CD4-positive, alpha-beta T cell (primary cell): ENCODE measurements around the gene PTPRM. TPM values are rescaled to one million over a fixed set of nuclear protein-coding genes. Genes with fewer than 3 reads are reported as not detected.

ENCODE experiments used
- ATAC-seq: fragments of 200-7000 bp; cut with Tn5 transposase; one replicate; pipeline ENCODE4 v1.10.0; 2022; ENCODE audit warnings: mild to moderate bottlenecking; ENCODE audit not compliant: poor library complexity
- CTCF ChIA-PET: fragments of 350-600 bp; sonication (Branson Sonifier 250); formaldehyde crosslinking; loops from one replicate; lab custom pipeline; 2021; ENCODE audit warnings: antibody characterized with exemption, inconsistent platforms; lab: Charles Lee
- POLR2A ChIA-PET: fragments of 350-600 bp; sonication (Branson Sonifier 250); formaldehyde crosslinking; loops from one replicate; lab custom pipeline; 2021; ENCODE audit warnings: antibody characterized with exemption, inconsistent platforms; lab: Charles Lee
- DNase-seq, 14 experiments: peaks; one replicate each; pipeline ENCODE4 v3.0.0-alpha.2; 2013 to 2020; ENCODE audit warnings: mixed read lengths in 2 of 14
- H3K27ac ChIP-seq, 2 donors: one replicate each; pipeline versions ENCODE4 v1.5.1 to v1.7.0; 2013; ENCODE audit warnings: low read length in 2 of 2, low read depth in 1 of 2, mild to moderate bottlenecking in 1 of 2
- H3K27me3 ChIP-seq, 2 experiments: 1 replicate in 1 of 2; 2 replicates in 1 of 2; pipeline versions ENCODE4 v1.6.1 to v1.7.0; 2013; ENCODE audit warnings: low read length in 2 of 2, control low read depth in 1 of 2, mild to moderate bottlenecking in 1 of 2, moderate library complexity in 1 of 2; ENCODE audit not compliant: insufficient read depth in 2 of 2, control insufficient read depth in 1 of 2
- H3K36me3 ChIP-seq: one replicate; pipeline ENCODE4 v1.6.1; 2013; ENCODE audit warnings: low read length, control low read depth; ENCODE audit not compliant: insufficient read depth
- H3K4me1 ChIP-seq: one replicate; pipeline ENCODE4 v1.6.1; 2013; ENCODE audit warnings: low read length, control low read depth; ENCODE audit not compliant: insufficient read depth
- H3K4me3 ChIP-seq: one replicate; pipeline ENCODE4 v1.5.1; 2013; ENCODE audit warnings: mild to moderate bottlenecking, low read length, moderate library complexity
- H3K9me3 ChIP-seq, 2 experiments: 1 replicate in 1 of 2; 2 replicates in 1 of 2; pipeline versions ENCODE4 v1.6.1 to v1.7.0; 2013; ENCODE audit warnings: low read length in 2 of 2, mild to moderate bottlenecking in 2 of 2, control low read depth in 1 of 2, moderate library complexity in 1 of 2; ENCODE audit not compliant: control insufficient read depth in 1 of 2, insufficient read depth in 1 of 2
- H3K27ac Mint-ChIP-seq: one replicate; pipeline ENCODE4 v1.8.0; 2020; ENCODE audit warnings: mixed read lengths
- H3K27me3 Mint-ChIP-seq: one replicate; pipeline ENCODE4 v1.8.0; 2021; ENCODE audit warnings: mixed read lengths
- H3K36me3 Mint-ChIP-seq: one replicate; pipeline ENCODE4 v1.8.0; 2021; ENCODE audit warnings: low read depth, mixed read lengths
- H3K4me1 Mint-ChIP-seq: one replicate; pipeline ENCODE4 v1.8.0; 2021; ENCODE audit warnings: low read depth, mixed read lengths
- H3K4me3 Mint-ChIP-seq: one replicate; pipeline ENCODE4 v1.8.0; 2020; ENCODE audit warnings: mild to moderate bottlenecking, mixed read lengths
- H3K9me3 Mint-ChIP-seq: one replicate; pipeline ENCODE4 v1.8.0; 2020; ENCODE audit warnings: mixed read lengths
- intact Hi-C, 2 experiments: fragments of 100-400 bp; cut with DNase I in 1 of 2; cut with micrococcal nuclease in 1 of 2; formaldehyde crosslinking; loops; one replicate each; pipeline versions ENCODE4 v1.15.1 to v1.9.0; 2023 to 2025; cut with DNase I, micrococcal nuclease
- total RNA-seq, 174 experiments: library from RNA in 2 of 174; stranded (reverse) in 2 of 174; gene quantifications; one replicate each; pipeline ENCODE4 v1.2.3 and lab custom pipeline; 2021 to 2026
- TF ChIP-seq, protein P1 (sequence below): fragments of 200-600 bp; IDR thresholded peaks from one replicate; pipeline ENCODE4 v1.8.0; 2022; ENCODE audit warnings: antibody characterized with exemption, mild to moderate bottlenecking

PTPRM gene
- total RNA-seq, 2 experiments from 2014 or later = 21.7 to 21.9 TPM

DNA sequence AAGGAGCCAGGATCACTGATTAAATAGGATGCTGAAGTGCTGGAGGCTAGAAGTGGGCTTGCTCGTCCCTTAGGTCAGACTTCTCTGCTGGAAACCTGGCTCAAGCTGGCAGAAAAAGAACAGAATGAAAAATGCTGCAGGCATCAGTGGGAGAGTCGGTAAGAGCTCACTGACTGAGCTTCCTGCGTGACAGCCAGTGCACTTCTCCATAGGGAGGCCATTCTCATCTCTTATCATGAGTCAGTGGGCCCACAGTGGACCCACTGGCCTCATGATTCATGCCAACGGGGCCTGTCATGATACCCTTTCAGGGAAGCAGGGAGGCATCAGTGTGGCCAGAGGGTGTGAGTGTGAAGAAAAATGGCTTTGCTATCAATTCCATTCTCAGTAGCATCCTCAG is 498.2 kb downstream of the PTPRM start:
- Histone ChIP-seq H3K36me3 (no peaks in the 10 kb centered on the region), H3K4me1 (no peaks in the 10 kb centered on the region), H3K4me3 (no peak overlapping the region), H3K9me3 (no peaks in the 10 kb centered on the region), H3K27ac (no peak overlapping the region), H3K27me3 (no peaks in the 10 kb centered on the region)
- ChIA-PET CTCF (no interaction called here), POLR2A (no interaction called here)
- H3K4me1 Mint-ChIP-seq = no peaks in the 10 kb centered on the region
- no peak for DNase-seq
- no peak overlapping the region for H3K4me3 Mint-ChIP-seq
- ATAC-seq = no peak
- TF ChIP-seq, protein P1, sequence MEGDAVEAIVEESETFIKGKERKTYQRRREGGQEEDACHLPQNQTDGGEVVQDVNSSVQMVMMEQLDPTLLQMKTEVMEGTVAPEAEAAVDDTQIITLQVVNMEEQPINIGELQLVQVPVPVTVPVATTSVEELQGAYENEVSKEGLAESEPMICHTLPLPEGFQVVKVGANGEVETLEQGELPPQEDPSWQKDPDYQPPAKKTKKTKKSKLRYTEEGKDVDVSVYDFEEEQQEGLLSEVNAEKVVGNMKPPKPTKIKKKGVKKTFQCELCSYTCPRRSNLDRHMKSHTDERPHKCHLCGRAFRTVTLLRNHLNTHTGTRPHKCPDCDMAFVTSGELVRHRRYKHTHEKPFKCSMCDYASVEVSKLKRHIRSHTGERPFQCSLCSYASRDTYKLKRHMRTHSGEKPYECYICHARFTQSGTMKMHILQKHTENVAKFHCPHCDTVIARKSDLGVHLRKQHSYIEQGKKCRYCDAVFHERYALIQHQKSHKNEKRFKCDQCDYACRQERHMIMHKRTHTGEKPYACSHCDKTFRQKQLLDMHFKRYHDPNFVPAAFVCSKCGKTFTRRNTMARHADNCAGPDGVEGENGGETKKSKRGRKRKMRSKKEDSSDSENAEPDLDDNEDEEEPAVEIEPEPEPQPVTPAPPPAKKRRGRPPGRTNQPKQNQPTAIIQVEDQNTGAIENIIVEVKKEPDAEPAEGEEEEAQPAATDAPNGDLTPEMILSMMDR = no peak
- H3K9me3 Mint-ChIP-seq = no peaks in the 10 kb centered on the region
- no peaks in the 10 kb centered on the region for H3K27me3 Mint-ChIP-seq
- intact Hi-C loops = no loop called here
- H3K27ac Mint-ChIP-seq = no peak overlapping the region
- H3K36me3 Mint-ChIP-seq = peaks cover 11% of the 10 kb centered on the region

DNA sequence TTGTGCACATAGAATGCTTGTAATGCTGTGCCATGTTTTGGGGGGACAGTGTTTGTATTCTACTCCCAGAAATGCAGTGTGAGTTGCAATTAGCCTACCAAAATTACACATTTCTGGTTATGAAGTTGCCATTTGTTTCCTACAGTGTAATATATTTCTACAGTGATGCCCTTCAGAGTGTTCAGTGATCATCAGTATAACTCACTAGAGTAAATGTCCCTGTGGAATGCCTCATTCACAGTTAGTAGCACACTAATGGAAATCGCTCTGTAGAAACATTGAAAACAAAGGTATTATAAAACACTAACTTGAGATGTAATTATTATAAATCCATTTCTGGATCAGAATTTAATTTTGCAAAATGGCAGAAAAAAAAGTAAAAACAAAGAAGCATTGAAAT is 498.7 kb downstream of the PTPRM start:
- Mint-ChIP-seq H3K27ac (no peak overlapping the region), H3K27me3 (no peaks in the 10 kb centered on the region), H3K9me3 (no peaks in the 10 kb centered on the region), H3K4me3 (no peak overlapping the region), H3K4me1 (no peaks in the 10 kb centered on the region), H3K36me3 (peaks cover 11% of the 10 kb centered on the region)
- H3K36me3 ChIP-seq = no peaks in the 10 kb centered on the region
- ChIA-PET CTCF (no interaction called here), POLR2A (no interaction called here)
- no peaks in the 10 kb centered on the region for H3K4me1 ChIP-seq
- TF ChIP-seq, protein P1 = no peak
- H3K9me3 ChIP-seq = no peaks in the 10 kb centered on the region
- intact Hi-C loops = no loop called here
- no peak overlapping the region for H3K4me3 ChIP-seq
- H3K27ac ChIP-seq = no peak overlapping the region
- H3K27me3 ChIP-seq = no peaks in the 10 kb centered on the region
- DNase-seq (no peak), ATAC-seq (no peak)

DNA sequence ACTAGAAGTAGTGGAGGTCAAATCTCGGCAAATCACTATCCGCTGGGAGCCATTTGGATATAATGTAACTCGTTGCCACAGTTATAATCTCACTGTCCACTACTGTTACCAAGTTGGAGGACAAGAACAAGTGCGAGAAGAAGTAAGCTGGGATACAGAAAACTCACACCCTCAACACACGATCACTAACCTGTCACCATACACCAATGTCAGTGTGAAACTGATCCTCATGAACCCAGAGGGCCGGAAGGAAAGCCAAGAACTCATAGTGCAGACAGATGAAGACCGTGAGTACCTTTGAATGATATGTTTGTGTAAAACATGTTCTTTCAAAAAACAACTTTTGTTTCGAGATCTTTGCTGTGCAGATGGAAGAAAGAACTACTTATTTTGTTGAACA is 502.6 kb downstream of the PTPRM start:
- no peak for DNase-seq
- Mint-ChIP-seq H3K27me3 (no peaks in the 10 kb centered on the region), H3K4me1 (no peaks in the 10 kb centered on the region), H3K9me3 (no peaks in the 10 kb centered on the region), H3K27ac (no peak overlapping the region), H3K36me3 (peaks cover 6% of the 10 kb centered on the region), H3K4me3 (no peak overlapping the region)
- Histone ChIP-seq H3K4me1 (no peaks in the 10 kb centered on the region), H3K9me3 (no peaks in the 10 kb centered on the region), H3K27ac (no peak overlapping the region), H3K27me3 (no peaks in the 10 kb centered on the region), H3K4me3 (no peak overlapping the region), H3K36me3 (no peaks in the 10 kb centered on the region)
- no peak for ATAC-seq
- CTCF ChIA-PET = no interaction called here
- TF ChIP-seq, protein P1 = no peak
- intact Hi-C loops = no loop called here
- POLR2A ChIA-PET = no interaction called here
